RWPE1 (cell line): Measurements from ENCODE around the gene SLC66A1.

Source experiments
- CTCF ChIA-PET: fragments of 350-600 bp; sonication (Branson Sonifier 250); formaldehyde crosslinking; extraction: SDS; loops from one replicate; lab custom pipeline; 2021; lab: Yijun Ruan, JAX
- POLR2A ChIA-PET: fragments of 400-600 bp; formaldehyde crosslinking; extraction: SDS; loops from one replicate; lab custom pipeline; 2020; ENCODE audit warnings: antibody characterized with exemption; ENCODE audit not compliant: low non-redundant PET; lab: Yijun Ruan, JAX
- DNase-seq: peaks from one replicate; pipeline ENCODE4 v3.0.0; 2012; ENCODE audit warnings: low spot score
- H3K27ac ChIP-seq: fragments of 450-650 bp; 2 replicates; pipeline ENCODE4 v1.5.1; 2017
- TF ChIP-seq, protein P1 (sequence below): fragments of 450-650 bp; conservative IDR thresholded peaks from 2 replicates; pipeline ENCODE4 v1.5.1; 2017; ENCODE audit warnings: low read depth, mild to moderate bottlenecking

The SLC66A1 gene

DNA sequence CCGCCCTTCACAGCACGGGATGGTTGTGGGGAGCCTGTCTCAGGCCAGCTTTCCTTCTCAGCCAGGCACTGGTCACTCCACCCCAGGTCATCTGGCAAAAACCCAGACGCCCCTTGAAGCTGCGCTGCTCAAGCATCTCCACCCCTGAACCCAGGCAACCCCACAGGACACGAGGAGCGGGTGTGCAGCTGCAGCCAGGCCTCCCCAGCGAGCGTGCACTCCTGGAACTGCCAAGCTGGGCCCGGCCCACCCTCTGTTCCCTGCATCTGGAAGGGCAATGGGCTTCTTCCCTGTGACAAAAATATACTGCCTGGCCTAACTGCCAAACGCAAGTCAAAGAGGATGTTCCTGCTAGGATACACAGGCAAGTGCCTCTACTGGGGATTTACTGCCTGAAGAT, 39.7 kb downstream of the SLC66A1 start:
- ChIA-PET POLR2A (no interaction called here), CTCF (no interaction called here)
- TF ChIP-seq, protein P1, sequence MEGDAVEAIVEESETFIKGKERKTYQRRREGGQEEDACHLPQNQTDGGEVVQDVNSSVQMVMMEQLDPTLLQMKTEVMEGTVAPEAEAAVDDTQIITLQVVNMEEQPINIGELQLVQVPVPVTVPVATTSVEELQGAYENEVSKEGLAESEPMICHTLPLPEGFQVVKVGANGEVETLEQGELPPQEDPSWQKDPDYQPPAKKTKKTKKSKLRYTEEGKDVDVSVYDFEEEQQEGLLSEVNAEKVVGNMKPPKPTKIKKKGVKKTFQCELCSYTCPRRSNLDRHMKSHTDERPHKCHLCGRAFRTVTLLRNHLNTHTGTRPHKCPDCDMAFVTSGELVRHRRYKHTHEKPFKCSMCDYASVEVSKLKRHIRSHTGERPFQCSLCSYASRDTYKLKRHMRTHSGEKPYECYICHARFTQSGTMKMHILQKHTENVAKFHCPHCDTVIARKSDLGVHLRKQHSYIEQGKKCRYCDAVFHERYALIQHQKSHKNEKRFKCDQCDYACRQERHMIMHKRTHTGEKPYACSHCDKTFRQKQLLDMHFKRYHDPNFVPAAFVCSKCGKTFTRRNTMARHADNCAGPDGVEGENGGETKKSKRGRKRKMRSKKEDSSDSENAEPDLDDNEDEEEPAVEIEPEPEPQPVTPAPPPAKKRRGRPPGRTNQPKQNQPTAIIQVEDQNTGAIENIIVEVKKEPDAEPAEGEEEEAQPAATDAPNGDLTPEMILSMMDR = no peak
- DNase-seq = no peak
- H3K27ac ChIP-seq = peak overlapping the region; percentile 18; the same call in 1 of the 2 replicates

DNA sequence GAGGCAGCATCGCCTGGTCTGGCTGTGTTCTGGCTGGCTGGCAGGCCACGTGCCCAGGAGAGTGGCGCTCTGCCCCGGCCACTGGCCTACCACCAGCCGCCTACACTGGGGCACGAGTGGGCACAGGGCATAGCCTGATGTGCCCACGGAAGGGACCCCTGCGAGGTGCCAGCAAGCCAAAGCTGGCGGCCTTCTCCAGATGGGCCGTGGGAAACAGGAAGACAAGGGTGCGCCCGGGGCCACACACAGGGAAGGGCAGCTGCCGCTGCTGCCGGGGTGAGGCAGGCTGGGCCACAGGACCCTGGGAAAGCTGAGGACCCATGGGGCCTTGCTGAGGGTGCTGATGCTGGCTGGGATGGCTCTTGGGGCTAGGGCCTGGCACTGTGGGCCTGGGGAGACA, 40.7 kb downstream of the SLC66A1 start:
- no peak for DNase-seq
- ChIA-PET CTCF (interaction anchor here (0.5 kb wide), 1 partner anchor 9 kb away, joined by 4 read pairs; no protein-coding TSS in a partner anchor), POLR2A (interaction anchor here (0.5 to 0.7 kb wide), 2 partner anchors 91 to 139 kb away, joined by 3 read pairs; no protein-coding TSS in a partner anchor)
- TF ChIP-seq, protein P1 = no peak
- peak overlapping the region; percentile 27 for H3K27ac ChIP-seq

DNA sequence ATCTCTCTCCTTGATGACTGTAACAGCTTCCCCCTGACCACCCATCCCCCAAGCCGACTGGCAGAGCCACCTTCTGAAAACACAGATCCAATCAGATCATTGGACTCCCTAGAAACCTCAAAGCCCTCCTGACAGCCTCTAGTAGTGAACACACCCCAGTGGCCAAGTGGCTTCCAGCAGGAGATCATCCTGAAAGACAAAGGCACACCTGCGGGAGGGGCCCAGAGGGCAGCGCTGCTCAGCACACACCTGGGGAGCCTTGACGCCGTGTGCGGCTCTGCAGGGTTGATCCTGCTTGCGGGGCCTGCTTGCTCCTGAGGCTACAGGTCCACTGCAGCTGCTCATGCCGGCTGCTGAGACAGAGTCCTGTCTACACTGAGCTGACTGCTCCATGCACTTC, 41.5 kb downstream of the SLC66A1 start:
- TF ChIP-seq, protein P1 = no peak
- peak overlapping the region; percentile 27 for H3K27ac ChIP-seq
- CTCF ChIA-PET = interaction anchor here (0.6 to 0.9 kb wide), 2 partner anchors 12 to 1550 kb away, joined by 3 to 4 read pairs; no protein-coding TSS in a partner anchor
- POLR2A ChIA-PET = interaction anchor here (0.5 to 0.7 kb wide), 2 partner anchors 90 to 139 kb away, joined by 3 read pairs; no protein-coding TSS in a partner anchor
- no peak for DNase-seq

DNA sequence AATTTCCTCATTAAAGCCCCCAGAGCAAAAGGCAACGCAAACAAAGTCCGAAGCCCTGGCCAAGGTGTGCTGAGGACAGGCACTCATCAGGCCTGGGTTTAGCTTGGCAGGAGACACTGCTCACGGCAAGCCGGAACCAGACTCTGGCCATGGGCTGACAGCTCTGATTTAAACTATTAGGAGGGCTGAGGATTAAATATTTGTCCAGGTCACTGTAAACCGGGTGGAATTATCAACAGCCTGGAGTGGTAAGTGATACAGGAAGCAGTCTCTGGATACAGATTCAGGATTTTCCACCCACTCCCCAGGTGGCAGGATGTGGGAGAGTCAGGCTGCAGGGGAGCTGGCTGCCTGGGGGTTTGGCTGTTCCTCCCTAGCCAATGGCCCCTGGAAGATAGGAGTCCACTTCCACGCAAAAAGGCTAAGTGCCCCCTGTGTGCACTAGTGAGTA, 42.4 kb downstream of the SLC66A1 start:
- H3K27ac ChIP-seq = 0 out of 2 replicates have a peak overlapping the region, but pooled peaks have one; percentile 11
- CTCF ChIA-PET = interaction anchor here (0.7 to 1.4 kb wide), 3 partner anchors 11 to 1639 kb away, joined by 3 to 4 read pairs (median 3); no protein-coding TSS in a partner anchor
- TF ChIP-seq, protein P1 = no peak
- POLR2A ChIA-PET = no interaction called here
- no peak for DNase-seq

DNA sequence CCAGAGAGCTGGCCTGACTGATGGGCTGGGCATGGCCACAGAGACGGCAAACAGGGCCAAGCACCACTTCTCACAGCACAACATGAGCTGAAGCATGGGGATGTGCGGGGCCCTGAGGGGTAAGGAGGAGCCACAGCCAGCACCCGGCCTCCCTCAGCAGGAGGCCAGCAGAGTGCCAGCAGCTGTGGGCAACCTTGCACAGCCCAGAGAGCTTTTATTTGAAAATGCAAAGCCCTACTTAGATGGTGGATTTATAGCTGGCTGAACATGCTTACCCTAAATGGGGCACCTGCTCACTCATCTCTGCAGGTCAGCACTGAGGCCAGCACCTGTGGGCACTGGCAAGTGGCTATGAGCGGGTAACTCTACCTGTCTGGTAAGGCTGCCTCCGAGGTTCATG, 44.1 kb downstream of the SLC66A1 start:
- H3K27ac ChIP-seq = no peak overlapping the region
- DNase-seq = no peak
- ChIA-PET CTCF (interaction anchor here (0.6 to 0.7 kb wide), 3 partner anchors 66 to 337 kb away, joined by 4 to 7 read pairs (median 5); no protein-coding TSS in a partner anchor), POLR2A (interaction anchor here (0.7 kb wide), 1 partner anchor 104 kb away, joined by 3 read pairs; the partner anchor contains the start of genes EMC1 and MRTO4)
- TF ChIP-seq, protein P1 = no peak

DNA sequence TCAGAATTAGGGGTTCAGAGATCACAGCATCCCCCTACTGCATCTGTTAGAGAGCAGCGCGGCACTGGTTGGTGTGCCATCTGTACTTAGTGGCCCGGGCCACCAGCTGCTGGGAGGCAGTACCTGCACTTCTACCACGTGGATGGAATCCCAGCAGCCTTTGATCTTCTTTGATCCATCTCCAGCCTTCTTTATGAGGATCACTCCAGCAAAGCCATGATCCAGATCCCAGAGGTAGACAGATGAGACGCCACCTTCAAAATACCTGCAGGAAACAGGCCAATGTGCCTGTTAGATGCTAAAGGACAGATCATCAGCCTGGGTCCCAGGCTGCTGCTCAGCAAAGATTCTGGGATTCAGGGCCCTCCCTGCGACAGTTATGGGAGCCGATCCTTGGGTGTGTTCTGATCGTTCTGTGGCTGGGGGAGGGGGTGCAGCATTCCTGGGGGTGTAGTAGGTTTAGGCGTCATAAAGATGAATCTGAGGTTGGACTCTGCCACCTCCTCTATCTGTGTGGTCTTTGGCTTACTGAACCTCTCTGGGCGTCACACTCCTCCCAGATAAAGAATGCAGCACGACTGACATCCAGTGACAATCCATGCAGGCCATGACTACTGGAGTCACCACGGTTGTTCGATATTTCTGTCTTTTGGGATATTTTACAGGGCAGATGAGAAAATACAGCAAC, 45.3 kb downstream of the SLC66A1 start:
- CTCF ChIA-PET = no interaction called here
- no peak for DNase-seq
- H3K27ac ChIP-seq = no peak overlapping the region
- TF ChIP-seq, protein P1 = no peak
- POLR2A ChIA-PET = no interaction called here
